ENCODE results near the gene NETO2.

Gene NETO2

GRCh38 chr16:47056688-47057629, 86.8 kb downstream of the NETO2 start:
- TF ChIP-seq POLR2AphosphoS5 (IDR thresholded peaks at IDR 0.05; ENCODE audit: low read depth, low read length): no peak
- no peak for TF ChIP-seq TAF1 (IDR thresholded peaks at IDR 0.05; ENCODE audit: borderline replicate concordance, insufficient read depth, low read length)
- TF ChIP-seq FOXP2 (optimal IDR thresholded peaks at IDR 0.05; ENCODE audit: borderline replicate concordance, extremely low read depth, extremely low read length, insufficient read depth): no peak
- TF ChIP-seq SIN3A (IDR thresholded peaks at IDR 0.05; ENCODE audit: borderline replicate concordance, insufficient read depth, low read length): no peak
- TF ChIP-seq, protein P1, sequence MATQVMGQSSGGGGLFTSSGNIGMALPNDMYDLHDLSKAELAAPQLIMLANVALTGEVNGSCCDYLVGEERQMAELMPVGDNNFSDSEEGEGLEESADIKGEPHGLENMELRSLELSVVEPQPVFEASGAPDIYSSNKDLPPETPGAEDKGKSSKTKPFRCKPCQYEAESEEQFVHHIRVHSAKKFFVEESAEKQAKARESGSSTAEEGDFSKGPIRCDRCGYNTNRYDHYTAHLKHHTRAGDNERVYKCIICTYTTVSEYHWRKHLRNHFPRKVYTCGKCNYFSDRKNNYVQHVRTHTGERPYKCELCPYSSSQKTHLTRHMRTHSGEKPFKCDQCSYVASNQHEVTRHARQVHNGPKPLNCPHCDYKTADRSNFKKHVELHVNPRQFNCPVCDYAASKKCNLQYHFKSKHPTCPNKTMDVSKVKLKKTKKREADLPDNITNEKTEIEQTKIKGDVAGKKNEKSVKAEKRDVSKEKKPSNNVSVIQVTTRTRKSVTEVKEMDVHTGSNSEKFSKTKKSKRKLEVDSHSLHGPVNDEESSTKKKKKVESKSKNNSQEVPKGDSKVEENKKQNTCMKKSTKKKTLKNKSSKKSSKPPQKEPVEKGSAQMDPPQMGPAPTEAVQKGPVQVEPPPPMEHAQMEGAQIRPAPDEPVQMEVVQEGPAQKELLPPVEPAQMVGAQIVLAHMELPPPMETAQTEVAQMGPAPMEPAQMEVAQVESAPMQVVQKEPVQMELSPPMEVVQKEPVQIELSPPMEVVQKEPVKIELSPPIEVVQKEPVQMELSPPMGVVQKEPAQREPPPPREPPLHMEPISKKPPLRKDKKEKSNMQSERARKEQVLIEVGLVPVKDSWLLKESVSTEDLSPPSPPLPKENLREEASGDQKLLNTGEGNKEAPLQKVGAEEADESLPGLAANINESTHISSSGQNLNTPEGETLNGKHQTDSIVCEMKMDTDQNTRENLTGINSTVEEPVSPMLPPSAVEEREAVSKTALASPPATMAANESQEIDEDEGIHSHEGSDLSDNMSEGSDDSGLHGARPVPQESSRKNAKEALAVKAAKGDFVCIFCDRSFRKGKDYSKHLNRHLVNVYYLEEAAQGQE (IDR thresholded peaks at IDR 0.05; ENCODE audit: insufficient read depth in 1 of 2, low read depth in 2 of 2, low read length in 2 of 2): no peak

- no peak for TF ChIP-seq POLR2AphosphoS5 (IDR thresholded peaks at IDR 0.05; ENCODE audit: low read depth, low read length)
- TF ChIP-seq SIN3A (IDR thresholded peaks at IDR 0.05; ENCODE audit: borderline replicate concordance, insufficient read depth, low read length): no peak
- TF ChIP-seq, protein P1 (IDR thresholded peaks at IDR 0.05; ENCODE audit: insufficient read depth in 1 of 2, low read depth in 2 of 2, low read length in 2 of 2): no peak
- no peak for TF ChIP-seq TAF1 (IDR thresholded peaks at IDR 0.05; ENCODE audit: borderline replicate concordance, insufficient read depth, low read length)
- TF ChIP-seq FOXP2 (optimal IDR thresholded peaks at IDR 0.05; ENCODE audit: borderline replicate concordance, extremely low read depth, extremely low read length, insufficient read depth): no peak
These were observed 88.4 kb downstream of the NETO2 start for GRCh38 chr16:47055136-47055885.

DNA sequence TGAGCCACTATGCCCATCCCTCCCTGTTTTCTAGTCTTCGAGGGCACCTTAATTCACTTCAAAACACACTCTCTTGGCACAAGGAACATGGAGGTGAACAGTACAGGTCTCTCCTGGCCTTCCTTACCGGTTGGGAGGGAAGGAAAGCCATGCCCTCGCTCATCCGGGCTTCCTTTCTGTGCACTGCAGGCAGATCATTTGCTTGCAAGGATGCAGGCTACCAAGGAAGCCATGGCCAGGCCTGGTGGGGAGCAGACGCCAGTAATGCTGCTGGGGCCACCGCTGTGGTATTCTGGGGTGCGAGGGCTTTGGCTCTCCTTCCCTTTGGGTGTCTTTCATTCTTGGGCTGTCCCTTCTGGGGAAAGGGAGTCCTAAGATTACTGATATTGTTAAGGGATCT, 89.4 kb downstream of the NETO2 start:
- TF ChIP-seq POLR2AphosphoS5 (IDR thresholded peaks at IDR 0.05; ENCODE audit: low read depth, low read length) (no peak), SIN3A (IDR thresholded peaks at IDR 0.05; ENCODE audit: borderline replicate concordance, insufficient read depth, low read length) (no peak), TAF1 (IDR thresholded peaks at IDR 0.05; ENCODE audit: borderline replicate concordance, insufficient read depth, low read length) (no peak), FOXP2 (optimal IDR thresholded peaks at IDR 0.05; ENCODE audit: borderline replicate concordance, extremely low read depth, extremely low read length, insufficient read depth) (no peak)
- TF ChIP-seq, protein P1 (IDR thresholded peaks at IDR 0.05; ENCODE audit: insufficient read depth in 1 of 2, low read depth in 2 of 2, low read length in 2 of 2): no peak

GRCh38 chr16:47053895-47054294, 89.8 kb downstream of the NETO2 start:
- TF ChIP-seq SIN3A (IDR thresholded peaks at IDR 0.05; ENCODE audit: borderline replicate concordance, insufficient read depth, low read length): no peak
- no peak for TF ChIP-seq TAF1 (IDR thresholded peaks at IDR 0.05; ENCODE audit: borderline replicate concordance, insufficient read depth, low read length)
- no peak for TF ChIP-seq FOXP2 (optimal IDR thresholded peaks at IDR 0.05; ENCODE audit: borderline replicate concordance, extremely low read depth, extremely low read length, insufficient read depth)
- no peak for TF ChIP-seq POLR2AphosphoS5 (IDR thresholded peaks at IDR 0.05; ENCODE audit: low read depth, low read length)
- TF ChIP-seq, protein P1 (IDR thresholded peaks at IDR 0.05; ENCODE audit: insufficient read depth in 1 of 2, low read depth in 2 of 2, low read length in 2 of 2): no peak
